Smooth muscle cell (in vitro differentiated cells): Measurements from ENCODE around the gene OR2T4. TPM values are rescaled to one million over a fixed set of nuclear protein-coding genes. Genes with fewer than 3 reads are reported as not detected.

ENCODE experiments used
- DNase-seq: peaks from one replicate; lab custom pipeline; 2025; ENCODE audit not compliant: unreplicated experiment; lab: John Stamatoyannopoulos, UW
- H2AFZ ChIP-seq: fragments of 200-600 bp; sonication (generic); 2 replicates; pipeline ENCODE4 v1.6.0; 2016; ENCODE audit warnings: antibody characterized with exemption, low read depth, mild to moderate bottlenecking
- H3F3A ChIP-seq: fragments of 200-600 bp; sonication (generic); 2 replicates; pipeline ENCODE4 v1.6.0; 2017; ENCODE audit warnings: antibody characterized with exemption, low read depth
- H3K27ac ChIP-seq: fragments of 200-600 bp; sonication (generic); 2 replicates; pipeline ENCODE4 v1.5.1; 2016; ENCODE audit warnings: low read depth, mild to moderate bottlenecking
- H3K27me3 ChIP-seq: fragments of 200-600 bp; sonication (generic); 2 replicates; pipeline ENCODE4 v1.6.1; 2016; ENCODE audit warnings: low read depth, mild to moderate bottlenecking
- H3K36me3 ChIP-seq: fragments of 200-600 bp; sonication (generic); 2 replicates; pipeline ENCODE4 v1.5.1; 2016; ENCODE audit warnings: low read depth
- H3K4me1 ChIP-seq: fragments of 200-600 bp; sonication (generic); 2 replicates; pipeline ENCODE4 v1.5.1; 2016; ENCODE audit warnings: low read depth
- H3K4me2 ChIP-seq: fragments of 200-600 bp; sonication (generic); 2 replicates; pipeline ENCODE4 v1.6.0; 2016; ENCODE audit warnings: mild to moderate bottlenecking
- H3K4me3 ChIP-seq: fragments of 200-600 bp; sonication (generic); 2 replicates; pipeline ENCODE4 v1.5.1; 2016; ENCODE audit warnings: mild to moderate bottlenecking
- H3K79me2 ChIP-seq: fragments of 200-600 bp; sonication (generic); 2 replicates; pipeline ENCODE4 v1.6.0; 2016; ENCODE audit warnings: low read depth, mild to moderate bottlenecking
- H3K9ac ChIP-seq: fragments of 200-600 bp; sonication (generic); 2 replicates; pipeline ENCODE4 v1.6.0; 2016; ENCODE audit warnings: low read depth
- H3K9me3 ChIP-seq: fragments of 200-600 bp; sonication (generic); replicated peaks from 2 replicates; pipeline ENCODE4 v1.5.1; 2016; ENCODE audit warnings: low read depth
- H4K20me1 ChIP-seq: fragments of 200-600 bp; sonication (generic); 2 replicates; pipeline ENCODE4 v1.6.0; 2016; ENCODE audit warnings: low read depth
- WGBS: methylation state at CpG from one replicate; pipeline ENCODE4 v1.1.7; 2016; ENCODE audit warnings: low lambda C conversion rate; 5-methylcytosine and 5-hydroxymethylcytosine counted together
- polyA plus RNA-seq: library from polyadenylated mRNA; unstranded; fragments of >200 nt; fragmentation: Nextera tagmentation; extraction: Ambion mirVana; gene quantifications from 2 replicates; pipeline ENCODE4 v1.2.1, GENCODE V29; 2016
- total RNA-seq: library from RNA; depleted of rRNA; stranded (reverse); fragments of >200 nt; gene quantifications from 2 replicates; pipeline ENCODE4 v1.2.3, GENCODE V29; 2014
- TF ChIP-seq, protein P1 (sequence below): fragments of 200-600 bp; sonication (generic); IDR thresholded peaks from 2 replicates; pipeline ENCODE4 v1.5.1; 2017; ENCODE audit warnings: borderline replicate concordance, mild to moderate bottlenecking, antibody characterized with exemption; ENCODE audit not compliant: insufficient read depth, poor library complexity, severe bottlenecking

Gene OR2T4
- total and polyA plus RNA-seq, 2 experiments from 2014 or later = not detected

DNA sequence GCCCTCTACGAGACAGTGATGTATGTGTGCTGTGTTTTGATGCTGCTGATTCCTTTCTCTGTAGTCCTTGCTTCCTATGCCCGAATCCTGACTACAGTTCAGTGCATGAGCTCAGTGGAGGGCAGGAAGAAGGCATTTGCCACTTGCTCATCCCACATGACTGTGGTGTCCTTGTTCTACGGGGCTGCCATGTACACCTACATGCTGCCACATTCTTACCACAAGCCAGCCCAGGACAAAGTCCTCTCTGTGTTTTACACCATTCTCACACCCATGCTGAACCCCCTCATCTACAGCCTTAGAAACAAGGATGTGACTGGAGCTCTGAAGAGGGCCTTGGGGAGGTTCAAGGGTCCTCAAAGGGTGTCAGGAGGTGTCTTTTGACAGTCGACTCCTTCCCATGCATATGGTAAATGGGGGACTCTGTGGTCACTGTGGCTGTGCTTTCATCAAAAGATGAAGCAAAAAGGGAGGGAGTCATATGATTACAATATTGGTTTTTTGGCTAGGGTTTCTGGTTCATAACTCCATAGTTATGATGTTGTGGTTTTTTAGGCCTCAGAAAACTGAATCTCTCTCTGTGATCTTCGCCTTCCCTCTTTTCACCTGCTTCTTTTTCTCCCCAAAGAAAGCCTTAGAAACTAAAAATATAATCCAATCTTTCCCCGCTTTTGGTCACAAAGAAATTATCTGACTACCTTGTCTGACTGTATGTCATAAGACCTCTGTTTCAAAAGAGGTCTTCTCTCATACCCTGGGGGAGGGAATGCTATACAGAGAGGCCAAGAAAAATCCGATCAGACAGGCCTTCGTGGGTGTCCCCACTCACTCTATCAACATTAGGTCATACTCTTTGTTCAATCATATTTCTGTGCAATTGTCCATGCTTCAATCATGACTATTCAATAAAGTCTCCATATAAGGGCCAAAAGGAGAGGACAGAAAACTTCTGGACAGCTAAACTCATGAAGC lies 45.5 kb downstream of the OR2T4 start:
- H3K27me3 ChIP-seq = no peaks in the 10 kb centered on the region
- no peak overlapping the region for H2AFZ ChIP-seq
- peaks cover 6% of the 10 kb centered on the region for H3K9me3 ChIP-seq
- no peaks in the 10 kb centered on the region for H3K36me3 ChIP-seq
- no peak for DNase-seq
- no peaks in the 10 kb centered on the region for H3F3A ChIP-seq
- no peak overlapping the region for H3K4me3 ChIP-seq
- no peak overlapping the region for H3K4me2 ChIP-seq
- WGBS = 51% methylated on average over 8 of the region's 8 CpGs
- no peak overlapping the region for H3K27ac ChIP-seq
- H4K20me1 ChIP-seq = no peaks in the 10 kb centered on the region
- no peaks in the 10 kb centered on the region for H3K79me2 ChIP-seq
- no peak overlapping the region for H3K9ac ChIP-seq
- TF ChIP-seq, protein P1, sequence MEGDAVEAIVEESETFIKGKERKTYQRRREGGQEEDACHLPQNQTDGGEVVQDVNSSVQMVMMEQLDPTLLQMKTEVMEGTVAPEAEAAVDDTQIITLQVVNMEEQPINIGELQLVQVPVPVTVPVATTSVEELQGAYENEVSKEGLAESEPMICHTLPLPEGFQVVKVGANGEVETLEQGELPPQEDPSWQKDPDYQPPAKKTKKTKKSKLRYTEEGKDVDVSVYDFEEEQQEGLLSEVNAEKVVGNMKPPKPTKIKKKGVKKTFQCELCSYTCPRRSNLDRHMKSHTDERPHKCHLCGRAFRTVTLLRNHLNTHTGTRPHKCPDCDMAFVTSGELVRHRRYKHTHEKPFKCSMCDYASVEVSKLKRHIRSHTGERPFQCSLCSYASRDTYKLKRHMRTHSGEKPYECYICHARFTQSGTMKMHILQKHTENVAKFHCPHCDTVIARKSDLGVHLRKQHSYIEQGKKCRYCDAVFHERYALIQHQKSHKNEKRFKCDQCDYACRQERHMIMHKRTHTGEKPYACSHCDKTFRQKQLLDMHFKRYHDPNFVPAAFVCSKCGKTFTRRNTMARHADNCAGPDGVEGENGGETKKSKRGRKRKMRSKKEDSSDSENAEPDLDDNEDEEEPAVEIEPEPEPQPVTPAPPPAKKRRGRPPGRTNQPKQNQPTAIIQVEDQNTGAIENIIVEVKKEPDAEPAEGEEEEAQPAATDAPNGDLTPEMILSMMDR = no peak
- H3K4me1 ChIP-seq = no peaks in the 10 kb centered on the region

Other genes with a start within 250 kb of the OR2T4 start
- gene OR2M5, start 216.5 kb upstream of the OR2T4 start, total RNA-seq = not detected in 2 replicates
- gene OR2M5, start 216.5 kb upstream of the OR2T4 start, polyA plus RNA-seq = not detected in 2 replicates
- gene OR2M2, start 186.8 kb upstream of the OR2T4 start, total RNA-seq = not detected in 2 replicates
- gene OR2M2, start 186.8 kb upstream of the OR2T4 start, polyA plus RNA-seq = not detected in 2 replicates
- not detected in 2 replicates for gene OR2M3, start 164.4 kb upstream of the OR2T4 start, total RNA-seq
- not detected in 2 replicates for gene OR2M3, start 164.4 kb upstream of the OR2T4 start, polyA plus RNA-seq
- gene OR2M4, start 130.2 kb upstream of the OR2T4 start, total RNA-seq = not detected in 2 replicates
- gene OR2M4, start 130.2 kb upstream of the OR2T4 start, polyA plus RNA-seq = not detected in 2 replicates
- not detected in 2 replicates for gene OR2T33, start 83.7 kb upstream of the OR2T4 start, total RNA-seq
- not detected in 2 replicates for gene OR2T33, start 83.7 kb upstream of the OR2T4 start, polyA plus RNA-seq
- not detected in 2 replicates for gene OR2T12, start 58.2 kb upstream of the OR2T4 start, total RNA-seq
- gene OR2T12, start 58.2 kb upstream of the OR2T4 start, polyA plus RNA-seq = not detected in 2 replicates
- gene OR2M7, start 37.1 kb upstream of the OR2T4 start, total RNA-seq = not detected in 2 replicates
- gene OR2M7, start 37.1 kb upstream of the OR2T4 start, polyA plus RNA-seq = not detected in 2 replicates
- not detected in 2 replicates for gene OR14C36, start 12.9 kb upstream of the OR2T4 start, total RNA-seq
- not detected in 2 replicates for gene OR14C36, start 12.9 kb upstream of the OR2T4 start, polyA plus RNA-seq
- not detected in 2 replicates for gene OR2T6, start 14.1 kb downstream of the OR2T4 start, total RNA-seq
- gene OR2T6, start 14.1 kb downstream of the OR2T4 start, polyA plus RNA-seq = not detected in 2 replicates
- not detected in 2 replicates for gene OR2T1, start 41.4 kb downstream of the OR2T4 start, total RNA-seq
- not detected in 2 replicates for gene OR2T1, start 41.4 kb downstream of the OR2T4 start, polyA plus RNA-seq
- gene OR2T2, start 84.0 kb downstream of the OR2T4 start, total RNA-seq = not detected in 2 replicates
- gene OR2T2, start 84.0 kb downstream of the OR2T4 start, polyA plus RNA-seq = not detected in 2 replicates
- not detected in 2 replicates for gene OR2T3, start 111.7 kb downstream of the OR2T4 start, total RNA-seq
- not detected in 2 replicates for gene OR2T3, start 111.7 kb downstream of the OR2T4 start, polyA plus RNA-seq
- gene OR2T5, start 126.9 kb downstream of the OR2T4 start, total RNA-seq = 0.04 TPM in 1 of 2 replicates, not detected in the other
- not detected in 2 replicates for gene OR2T5, start 126.9 kb downstream of the OR2T4 start, polyA plus RNA-seq
- gene OR2G6, start 146.4 kb downstream of the OR2T4 start, total RNA-seq = not detected in 2 replicates
- gene OR2G6, start 146.4 kb downstream of the OR2T4 start, polyA plus RNA-seq = not detected in 2 replicates
- not detected in 2 replicates for gene OR2T29, start 201.1 kb downstream of the OR2T4 start, total RNA-seq
- gene OR2T29, start 201.1 kb downstream of the OR2T4 start, polyA plus RNA-seq = not detected in 2 replicates
- gene OR2T34, start 213.1 kb downstream of the OR2T4 start, total RNA-seq = not detected in 2 replicates
- gene OR2T34, start 213.1 kb downstream of the OR2T4 start, polyA plus RNA-seq = not detected in 2 replicates
- gene OR2T10, start 236.0 kb downstream of the OR2T4 start, total RNA-seq = not detected in 2 replicates
- not detected in 2 replicates for gene OR2T10, start 236.0 kb downstream of the OR2T4 start, polyA plus RNA-seq